Measurements from ENCODE around the gene SIPA1L3.
"Not testable (repeated sequence)": the region's sequence is repeated elsewhere in the genome, so short reads cannot be mapped to it uniquely, and the experiment has no call there.

SIPA1L3 gene

GRCh38 chr19:38227287-38228004 is 320.4 kb downstream of the SIPA1L3 start:
- in situ Hi-C loops (cut with MboI; ENCODE audit: low pct_unique_long_range_greater_than_20kb, low sequenced_read_pairs): no loop called here
- no peak for DNase-seq

GRCh38 chr19:38228005-38228377 is 321.0 kb downstream of the SIPA1L3 start:
- in situ Hi-C loops (cut with MboI; ENCODE audit: low pct_unique_long_range_greater_than_20kb, low sequenced_read_pairs): no loop called here
- no peak for DNase-seq

- DNase-seq: no peak
- in situ Hi-C loops (cut with MboI; ENCODE audit: low pct_unique_long_range_greater_than_20kb, low sequenced_read_pairs): no loop called here
These were observed 321.8 kb downstream of the SIPA1L3 start for GRCh38 chr19:38228491-38229439.

- peak; percentile 93 for DNase-seq
- in situ Hi-C loops (cut with MboI; ENCODE audit: low pct_unique_long_range_greater_than_20kb, low sequenced_read_pairs): no loop called here
These were observed 322.6 kb downstream of the SIPA1L3 start for GRCh38 chr19:38229585-38230073.

- DNase-seq; in situ Hi-C loops (cut with MboI; ENCODE audit: low pct_unique_long_range_greater_than_20kb, low sequenced_read_pairs): not testable (repeated sequence)
These were observed 323.6 kb downstream of the SIPA1L3 start for GRCh38 chr19:38230506-38231133.

GRCh38 chr19:38231918-38232317 is 324.9 kb downstream of the SIPA1L3 start:
- in situ Hi-C loops (cut with MboI; ENCODE audit: low pct_unique_long_range_greater_than_20kb, low sequenced_read_pairs): no loop called here
- no peak for DNase-seq

- peak; percentile 79 for DNase-seq
- in situ Hi-C loops (cut with MboI; ENCODE audit: low pct_unique_long_range_greater_than_20kb, low sequenced_read_pairs): no loop called here
These were observed 326.8 kb downstream of the SIPA1L3 start for GRCh38 chr19:38233740-38234251.

- in situ Hi-C loops (cut with MboI; ENCODE audit: low pct_unique_long_range_greater_than_20kb, low sequenced_read_pairs): no loop called here
- DNase-seq: no peak
These were observed 327.6 kb downstream of the SIPA1L3 start for GRCh38 chr19:38234615-38235014.

GRCh38 chr19:38239816-38240215 is 332.8 kb downstream of the SIPA1L3 start:
- in situ Hi-C loops (cut with MboI; ENCODE audit: low pct_unique_long_range_greater_than_20kb, low sequenced_read_pairs): no loop called here
- no peak for DNase-seq

GRCh38 chr19:38243279-38243673 is 336.3 kb downstream of the SIPA1L3 start:
- DNase-seq: no peak
- in situ Hi-C loops (cut with MboI; ENCODE audit: low pct_unique_long_range_greater_than_20kb, low sequenced_read_pairs): no loop called here

GRCh38 chr19:38245826-38246498 is 339.0 kb downstream of the SIPA1L3 start:
- in situ Hi-C loops (cut with MboI; ENCODE audit: low pct_unique_long_range_greater_than_20kb, low sequenced_read_pairs): no loop called here

GRCh38 chr19:38247126-38247525 is 340.1 kb downstream of the SIPA1L3 start:
- in situ Hi-C loops (cut with MboI; ENCODE audit: low pct_unique_long_range_greater_than_20kb, low sequenced_read_pairs): no loop called here
- DNase-seq: no peak

More at GRCh38 chr19:38245826-38246498, 339.0 kb downstream of the SIPA1L3 start:
- DNase-seq: peak; percentile 37

GRCh38 chr19:38247734-38248268 is 340.8 kb downstream of the SIPA1L3 start:
- DNase-seq: no peak
- in situ Hi-C loops (cut with MboI; ENCODE audit: low pct_unique_long_range_greater_than_20kb, low sequenced_read_pairs): no loop called here

- in situ Hi-C loops (cut with MboI; ENCODE audit: low pct_unique_long_range_greater_than_20kb, low sequenced_read_pairs): no loop called here
- DNase-seq: no peak
These were observed 341.4 kb downstream of the SIPA1L3 start for GRCh38 chr19:38248421-38248820.

- in situ Hi-C loops (cut with MboI; ENCODE audit: low pct_unique_long_range_greater_than_20kb, low sequenced_read_pairs): loop anchor here (10.0 kb wide), 1 partner anchor 74 kb away; no protein-coding TSS in a partner anchor
These were observed 343.4 kb downstream of the SIPA1L3 start for GRCh38 chr19:38250428-38250820.

GRCh38 chr19:38250821-38251563 is 344.0 kb downstream of the SIPA1L3 start:
- DNase-seq: no peak

More at GRCh38 chr19:38250428-38250820, 343.4 kb downstream of the SIPA1L3 start:
- no peak for DNase-seq

GRCh38 chr19:38251564-38252051 is 344.6 kb downstream of the SIPA1L3 start:
- no peak for DNase-seq

More at GRCh38 chr19:38250821-38251563, 344.0 kb downstream of the SIPA1L3 start:
- in situ Hi-C loops (cut with MboI; ENCODE audit: low pct_unique_long_range_greater_than_20kb, low sequenced_read_pairs): loop anchor here (10.0 kb wide), 1 partner anchor 74 kb away; no protein-coding TSS in a partner anchor

More at GRCh38 chr19:38251564-38252051, 344.6 kb downstream of the SIPA1L3 start:
- in situ Hi-C loops (cut with MboI; ENCODE audit: low pct_unique_long_range_greater_than_20kb, low sequenced_read_pairs): loop anchor here (10.0 kb wide), 1 partner anchor 73 kb away; no protein-coding TSS in a partner anchor

All from KBM-7 (cell line).